CD4-positive, alpha-beta memory T cell (primary cell): Measurements from ENCODE around the gene ECSCR. TPM values are rescaled to one million over a fixed set of nuclear protein-coding genes. Genes with fewer than 3 reads are reported as not detected.

Source experiments
- CTCF ChIA-PET: fragments of 350-600 bp; sonication (Branson Sonifier 250); formaldehyde crosslinking; loops from one replicate; lab custom pipeline; 2021; ENCODE audit warnings: inconsistent platforms; ENCODE audit not compliant: partially characterized antibody; lab: Charles Lee
- POLR2A ChIA-PET: fragments of 350-600 bp; sonication (Branson Sonifier 250); formaldehyde crosslinking; loops from one replicate; lab custom pipeline; 2021; ENCODE audit not compliant: partially characterized antibody; lab: Charles Lee
- DNase-seq, 5 donors: peaks; one replicate each; pipeline versions ENCODE4 v3.0.0 to v3.0.0-alpha.2; 2020 to 2022; ENCODE audit warnings: mixed read lengths in 1 of 5
- H3K27ac ChIP-seq: one replicate; pipeline ENCODE4 v1.7.0; 2013; ENCODE audit warnings: low read depth, low read length
- H3K27me3 ChIP-seq: 2 replicates; pipeline ENCODE4 v1.7.0; 2013; ENCODE audit warnings: mild to moderate bottlenecking, low read length, moderate library complexity; ENCODE audit not compliant: insufficient read depth
- H3K36me3 ChIP-seq: 2 replicates; pipeline ENCODE4 v1.7.0; 2013; ENCODE audit warnings: mild to moderate bottlenecking, low read length, moderate library complexity; ENCODE audit not compliant: insufficient read depth
- H3K4me1 ChIP-seq: 2 replicates; pipeline ENCODE4 v1.7.0; 2013; ENCODE audit warnings: mild to moderate bottlenecking, low read length, moderate library complexity; ENCODE audit not compliant: insufficient read depth
- H3K4me3 ChIP-seq, 2 donors: one replicate each; pipeline ENCODE4 v1.7.0; 2013; ENCODE audit warnings: low read length in 2 of 2, mild to moderate bottlenecking in 1 of 2
- H3K9me3 ChIP-seq, 2 donors: one replicate each; pipeline ENCODE4 v1.7.0; 2013; ENCODE audit warnings: low read length in 2 of 2, control low read depth in 1 of 2; ENCODE audit not compliant: control insufficient read depth in 1 of 2
- H3K27ac Mint-ChIP-seq, 7 donors: one replicate each; pipeline ENCODE4 v1.8.0; 2020 to 2021; ENCODE audit warnings: mixed read lengths in 7 of 7, mild to moderate bottlenecking in 6 of 7, inconsistent platforms in 3 of 7, moderate library complexity in 3 of 7
- H3K27me3 Mint-ChIP-seq, 2 donors: one replicate each; pipeline ENCODE4 v1.8.0; 2020 to 2021; ENCODE audit warnings: mixed read lengths in 2 of 2
- H3K36me3 Mint-ChIP-seq, 2 donors: one replicate each; pipeline ENCODE4 v1.8.0; 2020 to 2021; ENCODE audit warnings: mixed read lengths in 2 of 2, inconsistent platforms in 1 of 2, mild to moderate bottlenecking in 1 of 2
- H3K4me1 Mint-ChIP-seq, 4 donors: one replicate each; pipeline ENCODE4 v1.8.0; 2020 to 2021; ENCODE audit warnings: mixed read lengths in 4 of 4, mild to moderate bottlenecking in 1 of 4
- H3K4me3 Mint-ChIP-seq, 8 donors: one replicate each; pipeline ENCODE4 v1.8.0; 2020 to 2021; ENCODE audit warnings: mixed read lengths in 8 of 8, mild to moderate bottlenecking in 7 of 8, moderate library complexity in 6 of 8, inconsistent platforms in 3 of 8
- H3K9me3 Mint-ChIP-seq, 8 donors: one replicate each; pipeline ENCODE4 v1.8.0; 2020 to 2021; ENCODE audit warnings: mixed read lengths in 8 of 8, mild to moderate bottlenecking in 5 of 8, inconsistent platforms in 3 of 8, moderate library complexity in 1 of 8
- intact Hi-C: fragments of 100-400 bp; cut with micrococcal nuclease; formaldehyde crosslinking; loops from one replicate; pipeline ENCODE4 v1.15.1; 2023
- polyA plus RNA-seq, 2 donors: library from polyadenylated mRNA; unstranded; fragments of 300-500 nt; fragmentation: Illumina TruSeq; gene quantifications; one replicate each; pipeline ENCODE4 v1.2.3, GENCODE V29; 2021
- total RNA-seq, 2 experiments: library from RNA; stranded (reverse); gene quantifications; one replicate each; pipeline ENCODE4 v1.2.3, GENCODE V29; 2021

ECSCR gene
- total and polyA plus RNA-seq, 4 experiments from 2014 or later: 0.32 to 0.33 TPM; not detected in 2

DNA sequence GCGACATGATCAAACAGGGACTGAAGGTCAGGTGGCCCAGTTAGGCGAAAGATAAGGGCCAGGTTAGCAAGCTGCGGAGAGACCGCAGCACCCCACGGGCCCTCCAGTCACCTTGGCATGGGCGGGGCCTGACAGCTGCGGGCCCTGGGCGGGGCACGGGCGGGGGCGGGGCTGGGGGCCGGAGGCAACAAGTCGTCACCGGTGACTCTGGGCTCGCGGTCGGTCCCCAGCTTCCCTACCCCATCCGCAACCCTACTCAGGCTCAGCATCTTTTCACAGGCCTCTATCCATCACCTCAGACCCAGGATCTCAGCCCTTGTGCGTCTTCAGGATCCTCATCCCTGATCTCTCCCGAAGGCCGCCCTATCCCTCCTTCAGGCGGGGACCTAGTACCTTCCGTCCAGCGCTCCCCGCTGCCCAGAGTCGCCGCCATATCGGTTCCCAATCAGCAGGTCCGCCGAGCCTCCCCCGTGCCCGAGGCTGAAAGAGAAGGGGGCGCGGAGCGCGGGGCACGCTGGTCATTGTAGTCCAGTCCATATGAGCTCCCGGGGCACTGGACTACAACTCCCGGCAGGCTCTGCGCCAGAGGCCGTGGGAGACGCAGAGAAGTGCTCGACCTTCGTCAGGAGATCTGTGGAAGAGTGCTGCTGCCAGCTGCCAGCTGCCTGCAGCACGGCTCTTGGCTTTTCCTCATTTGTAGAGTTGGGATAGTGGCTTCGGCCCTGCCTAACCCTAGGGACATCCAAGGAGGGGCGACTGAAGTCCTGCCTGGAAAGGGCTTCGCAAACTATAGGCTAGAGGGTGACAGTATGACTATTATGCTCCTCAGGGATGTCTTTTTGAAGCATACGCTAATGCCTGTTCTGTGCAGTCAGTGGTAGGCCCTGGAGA, 23.3 kb downstream of the ECSCR start, which contains the start of gene DNAJC18:
TSS of gene DNAJC18 (minus strand) at position 513 of the 891 bp plus-strand sequence. CDS start at position 433, 80 bp downstream.
- DNase-seq: peak; percentile 84 to 90 (median 86)
- no peaks in the 10 kb centered on the region for H3K36me3 ChIP-seq
- Mint-ChIP-seq H3K4me1 (peaks cover 32 to 63% (median 41%) of the 10 kb centered on the region in 4 donors), H3K27me3 (no peaks in the 10 kb centered on the region), H3K27ac (peak within 1 kb of the TSS; percentile 93 to 100 (median 100)), H3K9me3 (no peaks in the 10 kb centered on the region), H3K4me3 (peak within 1 kb of the TSS; percentile 96 to 99 (median 98)), H3K36me3 (peaks cover 4 to 10% of the 10 kb centered on the region in 2 donors)
- ChIA-PET POLR2A (interaction anchor here (0.8 to 11.9 kb wide), 21 partner anchors 9 to 197 kb away, joined by 3 to 171 read pairs (median 6); partner anchors contain the start of genes ECSCR, MATR3, PAIP2 and SMIM33), CTCF (interaction anchor here (1.2 to 3.5 kb wide), 8 partner anchors 9 to 327 kb away, joined by 3 to 35 read pairs (median 4); partner anchors contain the start of gene ECSCR)
- H3K4me3 ChIP-seq: peak within 1 kb of the TSS; percentile 83 to 91
- H3K4me1 ChIP-seq: peaks cover 31% of the 10 kb centered on the region
- H3K27me3 ChIP-seq: no peaks in the 10 kb centered on the region
- no peaks in the 10 kb centered on the region for H3K9me3 ChIP-seq
- peak within 1 kb of the TSS; percentile 99 for H3K27ac ChIP-seq
- intact Hi-C loops: loop anchor here (1.0 kb wide), 5 partner anchors 19 to 122 kb away; partner anchors contain the start of genes SPATA24, STING1 and UBE2D2

DNA sequence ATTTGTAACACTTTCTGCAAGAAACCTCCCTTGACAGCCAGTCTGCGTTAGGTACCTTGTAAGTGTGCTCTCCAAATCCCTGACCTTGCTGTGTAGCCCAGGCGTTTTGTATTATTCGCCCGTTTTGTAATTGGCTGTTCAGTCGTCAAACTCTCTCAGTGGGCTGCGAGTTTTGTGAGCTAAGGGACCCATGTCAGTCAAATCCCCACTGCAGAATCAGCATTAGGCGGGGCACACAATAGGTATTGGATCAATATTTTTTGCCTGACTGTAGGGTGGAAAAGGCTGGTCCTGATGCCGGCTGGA, 23.9 kb downstream of the ECSCR start:
- Histone ChIP-seq H3K36me3 (no peaks in the 10 kb centered on the region), H3K27ac (peak overlapping the region; percentile 99), H3K27me3 (no peaks in the 10 kb centered on the region), H3K9me3 (no peaks in the 10 kb centered on the region), H3K4me1 (peaks cover 25% of the 10 kb centered on the region), H3K4me3 (peak overlapping the region in 1 of 2 donors; percentile 91)
- Mint-ChIP-seq H3K4me1 (peaks cover 27 to 57% (median 35%) of the 10 kb centered on the region in 4 donors), H3K9me3 (no peaks in the 10 kb centered on the region), H3K4me3 (peak overlapping the region; percentile 96 to 99 (median 98)), H3K27me3 (no peaks in the 10 kb centered on the region), H3K36me3 (peaks cover 4 to 10% of the 10 kb centered on the region in 2 donors), H3K27ac (peak overlapping the region; percentile 93 to 100 (median 100))
- peak in 1 of 5 donors; percentile 47 for DNase-seq
- POLR2A ChIA-PET: interaction anchor here (0.8 to 11.9 kb wide), 17 partner anchors 8 to 198 kb away, joined by 3 to 171 read pairs (median 6); partner anchors contain the start of genes ECSCR, MATR3, PAIP2 and SMIM33
- CTCF ChIA-PET: interaction anchor here (1.3 to 3.5 kb wide), 5 partner anchors 9 to 79 kb away, joined by 3 to 35 read pairs (median 7); partner anchors contain the start of gene ECSCR
- intact Hi-C loops: loop anchor here (1.0 kb wide), 5 partner anchors 20 to 123 kb away; partner anchors contain the start of genes SPATA24, STING1 and UBE2D2

DNA sequence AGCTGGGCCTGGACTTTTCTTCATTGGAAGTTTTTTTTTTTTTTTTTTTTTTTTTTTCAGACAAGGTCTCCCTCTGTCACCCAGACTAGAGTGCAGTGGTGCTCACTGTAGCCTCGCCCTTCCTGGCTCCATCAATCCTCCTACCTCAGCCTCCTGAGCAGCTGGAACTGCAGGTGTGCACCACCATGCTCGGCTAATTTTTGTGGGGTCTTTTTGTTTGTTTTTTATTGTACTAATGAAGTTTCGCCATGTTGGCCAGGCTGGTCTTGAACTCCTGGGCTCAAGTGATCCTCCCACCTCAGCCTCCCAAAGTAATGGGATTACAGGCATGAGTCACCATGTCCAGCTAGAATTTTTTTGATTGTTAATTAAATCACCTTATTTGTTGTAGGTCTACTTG, 26.9 kb downstream of the ECSCR start:
- peaks cover 16 to 32% (median 24%) of the 10 kb centered on the region in 4 donors for H3K4me1 Mint-ChIP-seq
- no peaks in the 10 kb centered on the region for H3K27me3 ChIP-seq
- intact Hi-C loops: no loop called here
- H3K4me1 ChIP-seq: peaks cover 14% of the 10 kb centered on the region
- no peak overlapping the region for H3K27ac Mint-ChIP-seq
- H3K9me3 Mint-ChIP-seq: no peaks in the 10 kb centered on the region
- no peaks in the 10 kb centered on the region for H3K9me3 ChIP-seq
- H3K27me3 Mint-ChIP-seq: no peaks in the 10 kb centered on the region
- H3K27ac ChIP-seq: no peak overlapping the region
- H3K36me3 Mint-ChIP-seq: peaks cover 4 to 10% of the 10 kb centered on the region in 2 donors
- no peaks in the 10 kb centered on the region for H3K36me3 ChIP-seq
- H3K4me3 Mint-ChIP-seq: peak overlapping the region in 1 of 8 donors; percentile 59
- DNase-seq: no peak
- ChIA-PET POLR2A (interaction anchor here (1.2 to 5.2 kb wide), 2 partner anchors 10 to 46 kb away, joined by 5 to 111 read pairs; partner anchors contain the start of gene STING1), CTCF (interaction anchor here (0.7 to 2.5 kb wide), 3 partner anchors 13 to 171 kb away, joined by 3 to 13 read pairs (median 3); no protein-coding TSS in a partner anchor)
- no peak overlapping the region for H3K4me3 ChIP-seq

DNA sequence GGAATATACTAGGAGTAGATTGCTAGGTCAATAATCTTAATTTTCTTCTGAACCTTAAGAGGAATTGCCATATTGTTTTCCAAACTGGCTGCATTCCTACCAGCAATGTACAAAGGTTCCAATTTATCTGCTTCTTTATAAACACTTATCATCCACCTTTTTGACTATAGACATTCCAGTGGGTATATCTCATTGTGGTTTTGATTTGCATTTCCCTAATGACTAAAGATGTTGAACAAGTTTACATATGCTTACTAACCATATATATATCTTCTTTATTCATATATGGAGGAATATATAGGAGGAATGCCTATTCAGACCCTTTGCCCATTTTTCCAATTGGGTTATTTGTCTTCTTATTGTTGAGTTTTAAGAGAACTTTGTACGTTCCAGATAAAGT, 30.8 kb downstream of the ECSCR start:
- no peaks in the 10 kb centered on the region for H3K27me3 Mint-ChIP-seq
- no peak overlapping the region for H3K27ac ChIP-seq
- no peak overlapping the region for H3K27ac Mint-ChIP-seq
- H3K4me1 ChIP-seq: peaks cover 9% of the 10 kb centered on the region
- no peaks in the 10 kb centered on the region for H3K27me3 ChIP-seq
- H3K36me3 ChIP-seq: no peaks in the 10 kb centered on the region
- H3K9me3 ChIP-seq: no peaks in the 10 kb centered on the region
- no peak overlapping the region for H3K4me3 Mint-ChIP-seq
- H3K36me3 Mint-ChIP-seq: peaks cover 2 to 9% of the 10 kb centered on the region in 2 donors
- ChIA-PET CTCF (interaction anchor here (2.7 kb wide), 1 partner anchor 9 kb away, joined by 18 read pairs; no protein-coding TSS in a partner anchor), POLR2A (interaction anchor here (2.3 kb wide), 1 partner anchor 8 kb away, joined by 25 read pairs; the partner anchor contains the start of gene DNAJC18)
- peaks cover 6 to 9% (median 8%) of the 10 kb centered on the region in 4 donors for H3K4me1 Mint-ChIP-seq
- no peak overlapping the region for H3K4me3 ChIP-seq
- intact Hi-C loops: no loop called here
- no peaks in the 10 kb centered on the region for H3K9me3 Mint-ChIP-seq
- no peak for DNase-seq

DNA sequence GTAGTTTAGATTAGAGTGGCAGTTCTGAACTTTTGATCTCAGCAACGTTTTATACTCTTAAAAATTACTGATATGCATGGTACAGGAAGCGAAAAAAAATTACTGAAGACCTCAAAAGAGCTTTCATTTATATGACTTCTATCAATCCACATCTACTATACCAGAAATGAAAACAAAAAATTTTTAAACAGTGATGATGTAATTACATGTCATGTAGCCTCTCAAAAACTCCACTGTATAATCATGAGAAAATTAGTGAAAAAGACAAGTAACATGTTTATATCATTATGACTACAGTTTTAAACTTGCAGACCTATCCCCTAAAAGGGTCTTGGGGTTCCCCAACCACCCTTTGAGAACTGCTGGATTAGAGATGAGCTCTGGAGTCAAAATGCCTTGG, 32.5 kb downstream of the ECSCR start:
- H3K27me3 Mint-ChIP-seq: no peaks in the 10 kb centered on the region
- H3K27ac Mint-ChIP-seq: peak overlapping the region in 5 of 7 donors; percentile 23 to 55 (median 45)
- H3K27me3 ChIP-seq: no peaks in the 10 kb centered on the region
- no peaks in the 10 kb centered on the region for H3K9me3 ChIP-seq
- H3K9me3 Mint-ChIP-seq: no peaks in the 10 kb centered on the region
- CTCF ChIA-PET: interaction anchor here (0.7 to 3.7 kb wide), 6 partner anchors 8 to 129 kb away, joined by 3 to 41 read pairs (median 4); partner anchors contain the start of gene DNAJC18
- H3K4me3 ChIP-seq: no peak overlapping the region
- H3K4me1 Mint-ChIP-seq: peaks cover 6 to 9% (median 8%) of the 10 kb centered on the region in 4 donors
- DNase-seq: no peak
- peaks cover 5 to 12% of the 10 kb centered on the region in 2 donors for H3K36me3 Mint-ChIP-seq
- H3K4me1 ChIP-seq: peaks cover 9% of the 10 kb centered on the region
- H3K36me3 ChIP-seq: no peaks in the 10 kb centered on the region
- no peak overlapping the region for H3K27ac ChIP-seq
- POLR2A ChIA-PET: interaction anchor here (0.6 to 2.3 kb wide), 5 partner anchors 9 to 51 kb away, joined by 3 to 25 read pairs (median 5); partner anchors contain the start of genes DNAJC18 and SMIM33
- H3K4me3 Mint-ChIP-seq: no peak overlapping the region
- intact Hi-C loops: no loop called here

DNA sequence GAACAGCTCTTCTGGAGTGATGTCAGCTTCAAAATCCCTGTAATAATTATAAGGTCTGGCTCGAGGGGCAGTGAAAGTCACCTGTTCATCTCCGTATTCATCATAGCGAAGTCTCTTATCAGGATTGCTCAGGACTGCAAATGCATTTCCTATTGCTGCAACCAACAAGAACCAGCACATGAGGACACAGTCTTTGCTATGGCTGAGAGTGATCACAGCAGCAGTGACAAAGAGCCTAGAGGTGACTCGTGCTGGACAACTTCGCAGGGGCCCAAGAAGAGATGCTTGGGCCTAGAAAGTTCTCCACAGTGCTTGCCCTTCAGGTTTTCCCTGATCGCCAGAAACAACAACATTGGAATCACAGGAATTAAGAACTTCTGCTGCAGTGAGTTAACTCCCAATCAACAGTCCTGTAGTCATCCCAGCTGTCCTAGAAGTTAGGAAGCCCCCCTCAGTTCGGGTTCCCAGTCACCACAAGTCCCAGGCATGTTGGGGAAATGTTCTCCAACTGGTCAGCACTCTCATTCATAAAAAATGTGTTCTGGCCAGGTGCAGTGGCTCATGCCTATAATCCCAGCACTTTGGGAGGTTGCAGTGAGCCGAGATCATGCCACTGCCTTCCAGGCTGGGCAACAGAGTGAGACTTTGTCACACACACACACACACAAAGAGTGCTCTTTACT, 36.2 kb downstream of the ECSCR start:
- H3K27ac Mint-ChIP-seq: no peak overlapping the region
- H3K4me1 ChIP-seq: peaks cover 12% of the 10 kb centered on the region
- H3K9me3 Mint-ChIP-seq: no peaks in the 10 kb centered on the region
- H3K9me3 ChIP-seq: no peaks in the 10 kb centered on the region
- ChIA-PET CTCF (interaction anchor here (1.3 to 10.0 kb wide), 3 partner anchors 52 to 240 kb away, joined by 3 to 632 read pairs (median 97); partner anchors contain the start of gene STING1), POLR2A (interaction anchor here (1.1 to 7.1 kb wide), 2 partner anchors 48 to 86 kb away, joined by 4 to 103 read pairs; no protein-coding TSS in a partner anchor)
- peaks cover 12 to 14% (median 14%) of the 10 kb centered on the region in 4 donors for H3K4me1 Mint-ChIP-seq
- no peak overlapping the region for H3K4me3 Mint-ChIP-seq
- no peak overlapping the region for H3K4me3 ChIP-seq
- no peaks in the 10 kb centered on the region for H3K36me3 ChIP-seq
- peaks cover 19 to 20% of the 10 kb centered on the region in 2 donors for H3K36me3 Mint-ChIP-seq
- no peaks in the 10 kb centered on the region for H3K27me3 ChIP-seq
- no peaks in the 10 kb centered on the region for H3K27me3 Mint-ChIP-seq
- H3K27ac ChIP-seq: no peak overlapping the region
- no peak for DNase-seq
- intact Hi-C loops: no loop called here
